Loucy (cell line): ENCODE measurements around the gene ARMH3.

ENCODE experiments used
- H2AFZ ChIP-seq: fragments of 200-600 bp; sonication (generic); 2 replicates; pipeline ENCODE4 v1.6.0; 2016; ENCODE audit warnings: antibody characterized with exemption, mild to moderate bottlenecking, low read length, moderate library complexity
- H3F3A ChIP-seq: fragments of 200-600 bp; 2 replicates; pipeline ENCODE4 v1.6.0; 2016; ENCODE audit warnings: antibody characterized with exemption, low read depth, mild to moderate bottlenecking
- H3K27me3 ChIP-seq: fragments of 200-600 bp; sonication (generic); 2 replicates; pipeline ENCODE4 v1.6.1; 2014; ENCODE audit warnings: low read length, mild to moderate bottlenecking; ENCODE audit not compliant: insufficient read depth, poor library complexity, severe bottlenecking
- H3K36me3 ChIP-seq: fragments of 200-600 bp; sonication (generic); 2 replicates; pipeline ENCODE4 v1.6.1; 2016; ENCODE audit warnings: low read length; ENCODE audit not compliant: insufficient read depth
- H3K4me1 ChIP-seq: fragments of 200-600 bp; sonication (generic); 2 replicates; pipeline ENCODE4 v1.5.1; 2014; ENCODE audit warnings: low read length, mild to moderate bottlenecking; ENCODE audit not compliant: insufficient read depth, poor library complexity, severe bottlenecking
- H3K4me2 ChIP-seq: fragments of 200-600 bp; sonication (generic); 2 replicates; pipeline ENCODE4 v1.6.0; 2014; ENCODE audit warnings: antibody characterized with exemption, low read length, low read depth, mild to moderate bottlenecking; ENCODE audit not compliant: poor library complexity, severe bottlenecking
- H3K4me3 ChIP-seq: fragments of 200-600 bp; sonication (generic); 2 replicates; pipeline ENCODE4 v1.5.1; 2014; ENCODE audit warnings: low read length, mild to moderate bottlenecking, mixed read lengths; ENCODE audit not compliant: poor library complexity, severe bottlenecking
- H3K79me2 ChIP-seq: fragments of 200-600 bp; sonication (generic); 2 replicates; pipeline ENCODE4 v1.6.1; 2014; ENCODE audit warnings: low read length; ENCODE audit not compliant: insufficient read depth
- H3K9ac ChIP-seq: fragments of 200-600 bp; sonication (generic); 2 replicates; pipeline ENCODE4 v1.6.0; 2014; ENCODE audit warnings: mild to moderate bottlenecking, low read depth, low read length, moderate library complexity; ENCODE audit not compliant: poor library complexity, severe bottlenecking
- H3K9me2 ChIP-seq: fragments of 200-600 bp; sonication (generic); replicated peaks from 2 replicates; pipeline ENCODE4 v1.6.1; 2016; ENCODE audit warnings: low read depth, low read length, mixed read lengths
- H3K9me3 ChIP-seq: fragments of 200-600 bp; sonication (generic); 2 replicates; pipeline ENCODE4 v1.6.1; 2014; ENCODE audit warnings: mild to moderate bottlenecking, antibody characterized with exemption, low read length, low read depth; ENCODE audit not compliant: insufficient read depth
- H4K20me1 ChIP-seq: fragments of 200-600 bp; sonication (generic); 2 replicates; pipeline ENCODE4 v1.6.0; 2014; ENCODE audit warnings: antibody characterized with exemption, low read length, mild to moderate bottlenecking; ENCODE audit not compliant: insufficient read depth, poor library complexity, severe bottlenecking
- EZH2phosphoT487 ChIP-seq: fragments of 200-600 bp; IDR thresholded peaks from 2 replicates; pipeline ENCODE4 v1.6.1; 2018; ENCODE audit warnings: antibody characterized with exemption, mild to moderate bottlenecking, moderate library complexity, borderline replicate concordance
- TF ChIP-seq, protein P1 (sequence below): fragments of 200-600 bp; sonication (generic); conservative IDR thresholded peaks from 2 replicates; pipeline ENCODE4 v1.5.1; 2014; ENCODE audit warnings: mild to moderate bottlenecking, antibody characterized with exemption, low read length

Gene ARMH3

GRCh38 chr10:101807158-101807557 is 248.8 kb downstream of the ARMH3 start:
- H3K4me3 ChIP-seq = no peak overlapping the region
- peaks cover 47% of the 10 kb centered on the region for H4K20me1 ChIP-seq
- H3K4me2 ChIP-seq = no peak overlapping the region
- no peak for TF ChIP-seq EZH2phosphoT487
- TF ChIP-seq, protein P1, sequence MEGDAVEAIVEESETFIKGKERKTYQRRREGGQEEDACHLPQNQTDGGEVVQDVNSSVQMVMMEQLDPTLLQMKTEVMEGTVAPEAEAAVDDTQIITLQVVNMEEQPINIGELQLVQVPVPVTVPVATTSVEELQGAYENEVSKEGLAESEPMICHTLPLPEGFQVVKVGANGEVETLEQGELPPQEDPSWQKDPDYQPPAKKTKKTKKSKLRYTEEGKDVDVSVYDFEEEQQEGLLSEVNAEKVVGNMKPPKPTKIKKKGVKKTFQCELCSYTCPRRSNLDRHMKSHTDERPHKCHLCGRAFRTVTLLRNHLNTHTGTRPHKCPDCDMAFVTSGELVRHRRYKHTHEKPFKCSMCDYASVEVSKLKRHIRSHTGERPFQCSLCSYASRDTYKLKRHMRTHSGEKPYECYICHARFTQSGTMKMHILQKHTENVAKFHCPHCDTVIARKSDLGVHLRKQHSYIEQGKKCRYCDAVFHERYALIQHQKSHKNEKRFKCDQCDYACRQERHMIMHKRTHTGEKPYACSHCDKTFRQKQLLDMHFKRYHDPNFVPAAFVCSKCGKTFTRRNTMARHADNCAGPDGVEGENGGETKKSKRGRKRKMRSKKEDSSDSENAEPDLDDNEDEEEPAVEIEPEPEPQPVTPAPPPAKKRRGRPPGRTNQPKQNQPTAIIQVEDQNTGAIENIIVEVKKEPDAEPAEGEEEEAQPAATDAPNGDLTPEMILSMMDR = no peak
- H3K79me2 ChIP-seq = peaks cover 50% of the 10 kb centered on the region
- no peaks in the 10 kb centered on the region for H3K9me2 ChIP-seq
- H3K9ac ChIP-seq = no peak overlapping the region
- peaks cover 91% of the 10 kb centered on the region for H3K36me3 ChIP-seq
- no peaks in the 10 kb centered on the region for H3K9me3 ChIP-seq
- H3K4me1 ChIP-seq = no peaks in the 10 kb centered on the region
- no peaks in the 10 kb centered on the region for H3K27me3 ChIP-seq
- no peaks in the 10 kb centered on the region for H3F3A ChIP-seq
- H2AFZ ChIP-seq = no peak overlapping the region

GRCh38 chr10:101803511-101803910 is 252.5 kb downstream of the ARMH3 start:
- Histone ChIP-seq H3K9me3 (no peaks in the 10 kb centered on the region), H3F3A (no peaks in the 10 kb centered on the region), H3K36me3 (peaks cover 94% of the 10 kb centered on the region), H3K4me2 (no peak overlapping the region), H3K27me3 (no peaks in the 10 kb centered on the region), H4K20me1 (peaks cover 43% of the 10 kb centered on the region), H3K4me1 (no peaks in the 10 kb centered on the region), H3K9me2 (no peaks in the 10 kb centered on the region), H3K79me2 (peaks cover 48% of the 10 kb centered on the region; the same call in 1 of the 2 replicates), H2AFZ (no peak overlapping the region), H3K9ac (no peak overlapping the region), H3K4me3 (no peak overlapping the region)
- TF ChIP-seq EZH2phosphoT487 = no peak
- TF ChIP-seq, protein P1 = no peak

- Histone ChIP-seq H3K4me1 (no peaks in the 10 kb centered on the region), H3K9me3 (no peaks in the 10 kb centered on the region), H3K9me2 (no peaks in the 10 kb centered on the region), H3K79me2 (peaks cover 49% of the 10 kb centered on the region), H3F3A (no peaks in the 10 kb centered on the region), H4K20me1 (peaks cover 58% of the 10 kb centered on the region), H3K36me3 (peaks cover 99% of the 10 kb centered on the region), H3K27me3 (no peaks in the 10 kb centered on the region), H2AFZ (no peak overlapping the region), H3K4me2 (no peak overlapping the region), H3K4me3 (no peak overlapping the region), H3K9ac (no peak overlapping the region)
- TF ChIP-seq, protein P1 = no peak
- no peak for TF ChIP-seq EZH2phosphoT487
These were observed 258.4 kb downstream of the ARMH3 start for GRCh38 chr10:101797403-101798059.
